GM12878 (cell line): ENCODE data around the gene PRRX2. TPM values are rescaled to one million over a fixed set of nuclear protein-coding genes. Genes with fewer than 3 reads are reported as not detected.

Experiments
- ATAC-seq: fragments of 200-7000 bp; cut with Tn5 transposase; 3 replicates; pipeline ENCODE4 v1.9.1; 2020; ENCODE audit warnings: mild to moderate bottlenecking, moderate library complexity
- BruUV-seq: library from RNA; stranded (reverse); fragments of 400-500 nt; replicated peaks from 2 replicates; lab custom pipeline; 2021; lab: Mats Ljungman, UMichigan
- CTCF ChIA-PET: fragments of 300-600 bp; sonication (Branson Sonifier 250); formaldehyde crosslinking; extraction: SDS; loops from one replicate; lab custom pipeline; 2021; ENCODE audit warnings: inconsistent platforms; lab: Yijun Ruan, JAX
- POLR2A ChIA-PET: fragments of 350-600 bp; formaldehyde crosslinking; extraction: SDS; loops from one replicate; lab custom pipeline; 2021; ENCODE audit warnings: inconsistent platforms; lab: Charles Lee
- RAD21 ChIA-PET: fragments of 300-600 bp; sonication (Branson Sonifier 250); formaldehyde crosslinking; loops from one replicate; lab custom pipeline; 2023; ENCODE audit warnings: antibody characterized with exemption; ENCODE audit not compliant: unreplicated experiment; lab: Charles Lee
- SMC1A ChIA-PET: fragments of 300-600 bp; sonication (Branson Sonifier 250); formaldehyde crosslinking; loops from one replicate; lab custom pipeline; 2023; ENCODE audit not compliant: unreplicated experiment, uncharacterized antibody; lab: Charles Lee
- DNase-seq: peaks from one replicate; pipeline ENCODE4 v3.0.0-alpha.2; 2011; ENCODE audit warnings: low read depth, low spot score
- FAIRE-seq: peaks from 3 replicates; lab custom pipeline; 2011; peaks lifted over from hg19 to GRCh38; lab: Jason Lieb, UNC
- H2AFZ ChIP-seq: 2 replicates; pipeline ENCODE4 v1.6.0; 2011; ENCODE audit warnings: low read depth, low read length, control low read depth; ENCODE audit not compliant: control insufficient read depth
- H3K27ac ChIP-seq: 2 replicates; pipeline ENCODE4 v1.5.1; 2011; ENCODE audit warnings: control low read depth; ENCODE audit not compliant: control insufficient read depth, insufficient read depth
- H3K27me3 ChIP-seq, 2 experiments: replicated peaks in 1 of 2; 2 replicates each; pipeline versions ENCODE4 v1.6.0 to v1.6.1; 2011; ENCODE audit warnings: low read length in 1 of 2; ENCODE audit not compliant: control insufficient read depth in 2 of 2, insufficient read depth in 2 of 2
- H3K36me3 ChIP-seq, 2 experiments: 2 replicates each; pipeline ENCODE4 v1.5.1; 2011; ENCODE audit warnings: low read length in 1 of 2; ENCODE audit not compliant: control insufficient read depth in 2 of 2, insufficient read depth in 2 of 2
- H3K4me1 ChIP-seq: 2 replicates; pipeline ENCODE4 v1.6.1; 2011; ENCODE audit warnings: mild to moderate bottlenecking, low read length, moderate library complexity, mixed read lengths; ENCODE audit not compliant: control insufficient read depth, insufficient read depth
- H3K4me2 ChIP-seq: 2 replicates; pipeline ENCODE4 v1.6.0; 2011; ENCODE audit warnings: control low read depth; ENCODE audit not compliant: control insufficient read depth, insufficient read depth
- H3K4me3 ChIP-seq: fragments of 200-600 bp; sonication (generic); 2 replicates; pipeline ENCODE4 v1.5.1; 2016
- H3K79me2 ChIP-seq: 2 replicates; pipeline ENCODE4 v1.6.0; 2011; ENCODE audit warnings: low read length; ENCODE audit not compliant: control insufficient read depth, insufficient read depth
- H3K9ac ChIP-seq: 2 replicates; pipeline ENCODE4 v1.8.0; 2011; ENCODE audit warnings: low read length, control low read depth, mixed read lengths; ENCODE audit not compliant: control insufficient read depth, insufficient read depth
- H3K9me3 ChIP-seq: replicated peaks from 3 replicates; pipeline ENCODE4 v1.5.1; 2011; ENCODE audit warnings: mild to moderate bottlenecking, low read length; ENCODE audit not compliant: control insufficient read depth, insufficient read depth
- H4K20me1 ChIP-seq: 2 replicates; pipeline ENCODE4 v1.6.0; 2011; ENCODE audit not compliant: control insufficient read depth, insufficient read depth
- BCLAF1 ChIP-seq: fragments of 450-650 bp; IDR thresholded peaks from 2 replicates; pipeline ENCODE4 v1.6.1; 2017; ENCODE audit warnings: antibody characterized with exemption, mild to moderate bottlenecking, moderate library complexity
- JUNB ChIP-seq: IDR thresholded peaks from 2 replicates; pipeline ENCODE4 v1.6.1; 2016; ENCODE audit warnings: antibody characterized with exemption, mild to moderate bottlenecking
- RAD21 ChIP-seq: IDR thresholded peaks from 2 replicates; pipeline ENCODE4 v1.6.1; 2011; ENCODE audit warnings: mild to moderate bottlenecking, low read depth, low read length, moderate library complexity; ENCODE audit not compliant: insufficient read depth
- RBBP5 ChIP-seq: fragments of 200-600 bp; sonication (generic); conservative IDR thresholded peaks from 2 replicates; pipeline ENCODE4 v1.6.1; 2016
- SP1 ChIP-seq: IDR thresholded peaks from one replicate; pipeline ENCODE4 v1.6.1; 2011; ENCODE audit warnings: low read depth, low read length
- WGBS: methylation state at CpG from one replicate; pipeline ENCODE4 v1.1.6; 2016; ENCODE audit warnings: low lambda C conversion rate; ENCODE audit not compliant: insufficient replicate concordance, insufficient coverage; ENCODE audit errors: missing lambda C conversion rate; 5-methylcytosine and 5-hydroxymethylcytosine counted together
- in situ Hi-C: fragments of 300-500 bp; cut with MboI; formaldehyde crosslinking; loops from 9 replicates; pipeline ENCODE4 v1.14.3; 2018; ENCODE audit warnings: mixed read lengths
- intact Hi-C: fragments of 100-400 bp; cut with micrococcal nuclease; formaldehyde crosslinking; loops from one replicate; pipeline ENCODE4 v1.14.2; 2022; ENCODE audit not compliant: unreplicated experiment
- polyA plus RNA-seq, 11 experiments: library from polyadenylated mRNA; depleted of rRNA in 4 of 11; unstranded in 6 of 11; stranded (reverse) in 5 of 11; fragments of >200 nt; fragmentation: Nextera tagmentation in 4 of 11; fragmentation: Illumina TruSeq in 1 of 11; extraction: Ambion mirVana in 4 of 11; extraction: Trizol in 1 of 11; gene quantifications; 1 replicate in 1 of 11; 2 replicates in 10 of 11; pipeline versions ENCODE4 v1.2.1 to v1.2.3, GENCODE V29; 2011 to 2016; ENCODE audit warnings: inconsistent platforms in 2 of 11, missing spikeins in 2 of 11, low read depth in 1 of 11
- total RNA-seq, 4 experiments: library from RNA; depleted of rRNA in 3 of 4; stranded (reverse); fragments of >200 nt in 3 of 4; fragmentation: Illumina TruSeq in 1 of 4; extraction: Trizol in 1 of 4; gene quantifications; 2 replicates each; pipeline versions ENCODE4 v1.2.1 to v1.2.3, GENCODE V29; 2013 to 2021
- TF ChIP-seq, protein P1 (sequence below): IDR thresholded peaks from 2 replicates; pipeline ENCODE4 v1.6.1; 2011; ENCODE audit warnings: low read depth, mild to moderate bottlenecking, low read length, moderate library complexity, borderline replicate concordance; ENCODE audit errors: extremely low read depth
- TF ChIP-seq, protein P2 (sequence below): IDR thresholded peaks from 2 replicates; pipeline ENCODE4 v1.6.1; 2011; ENCODE audit warnings: borderline replicate concordance, low read depth, mild to moderate bottlenecking, moderate library complexity, low read length; ENCODE audit not compliant: insufficient read depth, poor library complexity, severe bottlenecking

Gene PRRX2
- total and polyA plus RNA-seq, 10 of the 15 experiments (the other 5 are each of a cell fraction or from before 2014, with no cell fraction given): not detected

DNA sequence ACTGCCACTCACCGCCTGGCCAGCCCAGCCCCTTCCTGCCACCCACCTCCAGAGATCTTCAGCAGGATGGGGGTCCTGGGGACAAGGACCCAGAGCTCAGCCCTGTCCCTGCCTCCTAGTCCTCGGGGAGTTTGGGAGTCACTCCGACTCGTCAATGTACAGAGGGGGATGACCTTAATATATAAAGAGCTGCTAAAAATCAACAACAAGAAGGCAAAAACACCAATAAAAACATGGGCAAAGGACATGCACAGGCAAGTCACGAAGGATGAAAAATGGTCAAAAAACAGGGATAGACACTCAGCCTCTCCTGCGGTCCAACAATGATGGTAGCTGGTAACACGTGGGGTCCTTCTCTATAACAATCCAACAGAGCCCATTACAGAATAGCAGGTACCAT, 18.8 kb upstream of the PRRX2 start (continued):
- no peak for TF ChIP-seq BCLAF1
- TF ChIP-seq, protein P1, sequence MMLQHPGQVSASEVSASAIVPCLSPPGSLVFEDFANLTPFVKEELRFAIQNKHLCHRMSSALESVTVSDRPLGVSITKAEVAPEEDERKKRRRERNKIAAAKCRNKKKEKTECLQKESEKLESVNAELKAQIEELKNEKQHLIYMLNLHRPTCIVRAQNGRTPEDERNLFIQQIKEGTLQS: no peak
- no peak for TF ChIP-seq JUNB
- TF ChIP-seq RAD21: no peak

GRCh38 chr9:129647635-129648034, 17.8 kb upstream of the PRRX2 start:
- Histone ChIP-seq H3K27ac (no peak overlapping the region), H3K4me3 (no peak overlapping the region), H3K4me2 (no peak overlapping the region), H3K36me3 (no peaks in the 10 kb centered on the region), H3K4me1 (no peaks in the 10 kb centered on the region), H3K27me3 (no peaks in the 10 kb centered on the region; a peak in 1 of 4 replicates), H3K9me3 (no peaks in the 10 kb centered on the region), H4K20me1 (no peaks in the 10 kb centered on the region), H3K79me2 (no peaks in the 10 kb centered on the region), H3K9ac (no peak overlapping the region)
- ATAC-seq (no peak), FAIRE-seq (no peak)
- RAD21 ChIA-PET: no interaction called here
- WGBS: 71% methylated on average over 10 of the region's 10 CpGs
- TF ChIP-seq, protein P2, sequence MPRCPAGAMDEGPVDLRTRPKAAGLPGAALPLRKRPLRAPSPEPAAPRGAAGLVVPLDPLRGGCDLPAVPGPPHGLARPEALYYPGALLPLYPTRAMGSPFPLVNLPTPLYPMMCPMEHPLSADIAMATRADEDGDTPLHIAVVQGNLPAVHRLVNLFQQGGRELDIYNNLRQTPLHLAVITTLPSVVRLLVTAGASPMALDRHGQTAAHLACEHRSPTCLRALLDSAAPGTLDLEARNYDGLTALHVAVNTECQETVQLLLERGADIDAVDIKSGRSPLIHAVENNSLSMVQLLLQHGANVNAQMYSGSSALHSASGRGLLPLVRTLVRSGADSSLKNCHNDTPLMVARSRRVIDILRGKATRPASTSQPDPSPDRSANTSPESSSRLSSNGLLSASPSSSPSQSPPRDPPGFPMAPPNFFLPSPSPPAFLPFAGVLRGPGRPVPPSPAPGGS: peak; percentile 85
- no peak for TF ChIP-seq SP1
- TF ChIP-seq RBBP5: no peak
- TF ChIP-seq, all 136 proteins: peak for 1
- BruUV-seq: no TSS peak
- H2AFZ ChIP-seq: no peak overlapping the region
- ChIA-PET CTCF (no interaction called here), POLR2A (no interaction called here), SMC1A (no interaction called here)
- DNase-seq: no peak
- intact Hi-C loops: no loop called here
- in situ Hi-C loops: loop anchor here (5.0 kb wide), 1 partner anchor 135 kb away; no protein-coding TSS in a partner anchor
